ENCODE data around the gene APH1A. TPM values are rescaled to one million over a fixed set of nuclear protein-coding genes. Genes with fewer than 3 reads are reported as not detected.

APH1A gene
- total and polyA plus RNA-seq, 2 of the 13 experiments (the other 11 are each of a cell fraction or from before 2014, with no cell fraction given): 114 to 130 TPM

- TF ChIP-seq YY1 (IDR thresholded peaks at IDR 0.05; ENCODE audit: insufficient read depth, insufficient replicate concordance, low read depth, low read length) (peak; percentile 89), ZBTB3 (CRISPR knock-in tag; IDR thresholded peaks at IDR 0.05; ENCODE audit: borderline replicate concordance, low read depth) (peak; percentile 80), ATM (IDR thresholded peaks at IDR 0.05; ENCODE audit: borderline replicate concordance) (no peak), SRY (CRISPR knock-in tag; IDR thresholded peaks at IDR 0.05) (peak; percentile 86), ZMYM4 (CRISPR knock-in tag; IDR thresholded peaks at IDR 0.05) (peak; percentile 72; the same call in 1 of the 2 replicates), ZNF777 (CRISPR knock-in tag; IDR thresholded peaks at IDR 0.05) (0 out of 2 replicates have a peak, but pooled peaks have one; percentile 46), MXD3 (CRISPR knock-in tag; IDR thresholded peaks at IDR 0.05) (peak; percentile 41; the same call in 1 of the 2 replicates), BRD4 (CRISPR knock-in tag; IDR thresholded peaks at IDR 0.05) (peak; percentile 99), HNRNPH1 (optimal IDR thresholded peaks at IDR 0.05; ENCODE audit: low read depth, low read length) (no peak), SNAI1 (CRISPR knock-in tag; IDR thresholded peaks at IDR 0.05; ENCODE audit: borderline replicate concordance) (no peak; the same call in 1 of the 2 replicates), SIN3B (IDR thresholded peaks at IDR 0.05; ENCODE audit: low read length) (no peak), PRPF4 (IDR thresholded peaks at IDR 0.05; ENCODE audit: low read depth, low read length, poor library complexity, severe bottlenecking) (no peak), HMGXB3 (CRISPR knock-in tag; IDR thresholded peaks at IDR 0.05; ENCODE audit: borderline replicate concordance) (peak; percentile 64; the same call in 1 of the 2 replicates), ZMAT3 (CRISPR knock-in tag; conservative IDR thresholded peaks at IDR 0.05) (0 out of 2 replicates have a peak, but pooled peaks have one; percentile 65), THAP11 (CRISPR knock-in tag; IDR thresholded peaks at IDR 0.05) (peak; percentile 82), KLF11 (CRISPR knock-in tag; IDR thresholded peaks at IDR 0.05) (peak; percentile 88), BATF2 (CRISPR knock-in tag; IDR thresholded peaks at IDR 0.05) (peak; percentile 90), TBL1XR1 (IDR thresholded peaks at IDR 0.05; ENCODE audit: borderline replicate concordance, low read length, partially characterized antibody) (peak; percentile 42), ARID3A (IDR thresholded peaks at IDR 0.05; ENCODE audit: low read depth, low read length) (peak; percentile 60), ZNF10 (CRISPR knock-in tag; IDR thresholded peaks at IDR 0.05; ENCODE audit: borderline replicate concordance, low read depth) (no peak)
- TF ChIP-seq, protein P1, sequence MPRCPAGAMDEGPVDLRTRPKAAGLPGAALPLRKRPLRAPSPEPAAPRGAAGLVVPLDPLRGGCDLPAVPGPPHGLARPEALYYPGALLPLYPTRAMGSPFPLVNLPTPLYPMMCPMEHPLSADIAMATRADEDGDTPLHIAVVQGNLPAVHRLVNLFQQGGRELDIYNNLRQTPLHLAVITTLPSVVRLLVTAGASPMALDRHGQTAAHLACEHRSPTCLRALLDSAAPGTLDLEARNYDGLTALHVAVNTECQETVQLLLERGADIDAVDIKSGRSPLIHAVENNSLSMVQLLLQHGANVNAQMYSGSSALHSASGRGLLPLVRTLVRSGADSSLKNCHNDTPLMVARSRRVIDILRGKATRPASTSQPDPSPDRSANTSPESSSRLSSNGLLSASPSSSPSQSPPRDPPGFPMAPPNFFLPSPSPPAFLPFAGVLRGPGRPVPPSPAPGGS (CRISPR knock-in tag; IDR thresholded peaks at IDR 0.05): no peak; the same call in 1 of the 2 replicates
Measured at GRCh38 chr1:150235852-150236613, 32.8 kb downstream of the APH1A start, which contains the start of gene ANP32E (continued).

Data from HepG2 (cell line).